Hepatocyte (in vitro differentiated cells): ENCODE data around the gene JAM3. TPM values are rescaled to one million over a fixed set of nuclear protein-coding genes. Genes with fewer than 3 reads are reported as not detected.

ENCODE experiments used
- DNase-seq: peaks from one replicate; pipeline ENCODE4 v3.0.0-alpha.2; 2016; ENCODE audit warnings: low spot score
- H2AFZ ChIP-seq: fragments of 200-600 bp; sonication (generic); 2 replicates; pipeline ENCODE4 v1.6.0; 2016; ENCODE audit warnings: antibody characterized with exemption, mild to moderate bottlenecking
- H3K27ac ChIP-seq: fragments of 200-600 bp; sonication (generic); 2 replicates; pipeline ENCODE4 v1.5.1; 2016; ENCODE audit warnings: mild to moderate bottlenecking
- H3K27me3 ChIP-seq: fragments of 200-600 bp; sonication (generic); 2 replicates; pipeline ENCODE4 v1.6.1; 2016
- H3K36me3 ChIP-seq: fragments of 200-600 bp; sonication (generic); replicated peaks from 2 replicates; pipeline ENCODE4 v1.5.1; 2016; ENCODE audit warnings: low read depth; ENCODE audit not compliant: insufficient read depth
- H3K4me1 ChIP-seq: fragments of 200-600 bp; sonication (generic); 2 replicates; pipeline ENCODE4 v1.5.1; 2016; ENCODE audit warnings: mild to moderate bottlenecking, moderate library complexity; ENCODE audit not compliant: insufficient read depth
- H3K4me2 ChIP-seq: fragments of 200-600 bp; sonication (generic); 2 replicates; pipeline ENCODE4 v1.6.0; 2016
- H3K4me3 ChIP-seq: fragments of 200-600 bp; sonication (generic); 2 replicates; pipeline ENCODE4 v1.5.1; 2016; ENCODE audit warnings: mild to moderate bottlenecking
- H3K79me2 ChIP-seq: fragments of 200-600 bp; sonication (generic); 2 replicates; pipeline ENCODE4 v1.6.0; 2017; ENCODE audit warnings: mild to moderate bottlenecking
- H3K9me2 ChIP-seq: fragments of 200-600 bp; sonication (generic); replicated peaks from 2 replicates; pipeline ENCODE4 v1.6.0; 2017; ENCODE audit warnings: mild to moderate bottlenecking; ENCODE audit not compliant: insufficient read depth
- H3K9me3 ChIP-seq: fragments of 200-600 bp; sonication (generic); 2 replicates; pipeline ENCODE4 v1.5.1; 2016; ENCODE audit warnings: low read depth, mild to moderate bottlenecking
- H4K20me1 ChIP-seq: fragments of 200-600 bp; sonication (generic); 2 replicates; pipeline ENCODE4 v1.6.0; 2016; ENCODE audit warnings: mild to moderate bottlenecking; ENCODE audit not compliant: insufficient read depth, poor library complexity, severe bottlenecking
- EZH2 ChIP-seq: fragments of 200-600 bp; sonication (generic); IDR thresholded peaks from 2 replicates; pipeline ENCODE4 v1.6.1; 2016; ENCODE audit warnings: antibody characterized with exemption, mild to moderate bottlenecking, borderline replicate concordance
- EZH2phosphoT487 ChIP-seq: fragments of 200-600 bp; sonication (generic); IDR thresholded peaks from one replicate; pipeline ENCODE4 v1.6.1; 2018; ENCODE audit warnings: antibody characterized with exemption, mild to moderate bottlenecking, low read depth, moderate library complexity; ENCODE audit not compliant: unreplicated experiment, severe bottlenecking
- WGBS: methylation state at CpG from one replicate; pipeline ENCODE4 v1.1.6; 2016; ENCODE audit warnings: low lambda C conversion rate; ENCODE audit errors: missing lambda C conversion rate; 5-methylcytosine and 5-hydroxymethylcytosine counted together
- polyA plus RNA-seq: library from polyadenylated mRNA; unstranded; fragments of >200 nt; fragmentation: Nextera tagmentation; extraction: Ambion mirVana; gene quantifications from 2 replicates; pipeline ENCODE4 v1.2.1, GENCODE V29; 2016
- total RNA-seq: library from RNA; depleted of rRNA; stranded (reverse); fragments of >200 nt; gene quantifications from 2 replicates; pipeline ENCODE4 v1.2.3, GENCODE V29; 2014
- TF ChIP-seq, protein P1 (sequence below): fragments of 200-600 bp; sonication (generic); IDR thresholded peaks from 2 replicates; pipeline ENCODE4 v1.5.1; 2016; ENCODE audit warnings: antibody characterized with exemption, mild to moderate bottlenecking; ENCODE audit not compliant: poor library complexity

JAM3 gene
- total and polyA plus RNA-seq, 2 experiments from 2014 or later = 20.3 to 23.6 TPM

DNA sequence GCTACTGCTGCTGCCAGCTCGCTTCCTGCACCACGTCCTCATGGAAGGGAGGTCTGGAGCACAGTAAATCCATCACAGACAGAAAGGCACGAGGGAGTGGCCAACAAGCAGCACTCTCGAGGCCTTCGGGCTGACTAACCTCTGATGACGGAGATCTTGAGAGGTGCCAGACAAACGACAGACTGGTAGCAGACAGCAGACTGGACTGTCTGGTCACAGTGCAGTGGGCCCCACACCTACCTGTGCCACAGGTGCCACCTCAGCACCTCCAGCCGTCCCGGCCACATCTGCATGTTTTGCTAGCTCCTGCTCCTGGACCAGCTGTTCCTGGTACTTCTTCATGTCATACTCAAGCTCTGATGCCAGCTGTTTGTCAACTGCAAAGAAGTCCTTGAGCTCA is 90.8 kb downstream of the JAM3 start:
- no peak for DNase-seq
- Histone ChIP-seq H3K9me3 (no peaks in the 10 kb centered on the region), H3K4me2 (no peak overlapping the region), H2AFZ (no peak overlapping the region), H3K27ac (no peak overlapping the region), H3K9me2 (no peaks in the 10 kb centered on the region), H3K4me3 (no peak overlapping the region), H3K79me2 (no peaks in the 10 kb centered on the region), H3K4me1 (peaks cover 5% of the 10 kb centered on the region), H4K20me1 (no peaks in the 10 kb centered on the region), H3K27me3 (no peaks in the 10 kb centered on the region), H3K36me3 (no peaks in the 10 kb centered on the region)
- WGBS = 95% methylated on average over 9 of the region's 9 CpGs
- no peak for TF ChIP-seq EZH2phosphoT487
- TF ChIP-seq, protein P1, sequence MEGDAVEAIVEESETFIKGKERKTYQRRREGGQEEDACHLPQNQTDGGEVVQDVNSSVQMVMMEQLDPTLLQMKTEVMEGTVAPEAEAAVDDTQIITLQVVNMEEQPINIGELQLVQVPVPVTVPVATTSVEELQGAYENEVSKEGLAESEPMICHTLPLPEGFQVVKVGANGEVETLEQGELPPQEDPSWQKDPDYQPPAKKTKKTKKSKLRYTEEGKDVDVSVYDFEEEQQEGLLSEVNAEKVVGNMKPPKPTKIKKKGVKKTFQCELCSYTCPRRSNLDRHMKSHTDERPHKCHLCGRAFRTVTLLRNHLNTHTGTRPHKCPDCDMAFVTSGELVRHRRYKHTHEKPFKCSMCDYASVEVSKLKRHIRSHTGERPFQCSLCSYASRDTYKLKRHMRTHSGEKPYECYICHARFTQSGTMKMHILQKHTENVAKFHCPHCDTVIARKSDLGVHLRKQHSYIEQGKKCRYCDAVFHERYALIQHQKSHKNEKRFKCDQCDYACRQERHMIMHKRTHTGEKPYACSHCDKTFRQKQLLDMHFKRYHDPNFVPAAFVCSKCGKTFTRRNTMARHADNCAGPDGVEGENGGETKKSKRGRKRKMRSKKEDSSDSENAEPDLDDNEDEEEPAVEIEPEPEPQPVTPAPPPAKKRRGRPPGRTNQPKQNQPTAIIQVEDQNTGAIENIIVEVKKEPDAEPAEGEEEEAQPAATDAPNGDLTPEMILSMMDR = no peak
- no peak for TF ChIP-seq EZH2

DNA sequence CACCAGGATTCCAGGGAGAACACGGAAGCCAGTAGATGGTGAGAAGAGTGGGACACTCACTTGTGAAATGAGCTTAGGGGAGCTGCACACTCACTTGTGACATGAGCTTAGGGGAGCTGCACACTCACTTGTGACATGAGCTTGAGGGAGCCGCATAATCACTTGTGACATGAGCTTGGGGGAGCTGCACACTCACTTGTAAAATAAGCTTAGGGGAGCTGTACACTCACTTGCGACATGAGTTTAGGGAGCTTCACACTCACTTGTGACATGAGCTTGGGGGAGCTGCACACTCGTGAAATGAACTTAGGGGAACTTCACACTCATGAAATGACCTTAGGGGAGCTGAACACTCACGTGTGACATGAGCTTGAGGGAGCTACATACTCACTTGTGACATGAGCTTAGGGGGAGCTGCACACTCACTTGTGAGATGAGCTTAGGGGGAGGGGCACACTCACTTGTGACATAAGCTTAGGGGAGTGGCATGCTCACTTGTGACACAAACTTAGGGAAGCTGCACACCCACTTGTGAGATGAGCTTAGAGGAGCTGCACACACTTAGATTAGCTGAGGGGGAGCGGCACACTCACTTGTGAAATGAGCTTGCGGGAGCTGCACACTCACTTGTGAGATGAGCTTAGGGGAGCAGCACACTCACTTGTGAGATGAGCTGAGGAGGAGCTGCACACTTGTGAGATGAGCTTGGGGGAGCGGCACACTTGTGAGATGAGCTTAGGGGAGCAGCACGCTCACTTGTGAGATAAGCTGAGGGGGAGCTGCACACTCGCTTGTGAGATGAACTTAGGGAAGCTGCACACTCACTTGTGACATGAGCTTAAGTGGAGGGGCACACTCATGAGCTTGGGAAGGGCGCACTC is 95.9 kb downstream of the JAM3 start:
- Histone ChIP-seq H3K4me1 (no peaks in the 10 kb centered on the region), H3K79me2 (no peaks in the 10 kb centered on the region), H3K27me3 (no peaks in the 10 kb centered on the region), H3K4me3 (no peak overlapping the region), H2AFZ (no peak overlapping the region), H4K20me1 (no peaks in the 10 kb centered on the region), H3K36me3 (no peaks in the 10 kb centered on the region), H3K4me2 (no peak overlapping the region), H3K9me2 (no peaks in the 10 kb centered on the region), H3K9me3 (no peaks in the 10 kb centered on the region), H3K27ac (no peak overlapping the region)
- TF ChIP-seq EZH2 (no peak), EZH2phosphoT487 (no peak)
- TF ChIP-seq, protein P1 = no peak
- WGBS = over 99% methylated on average over 11 of the region's 11 CpGs
- no peak for DNase-seq

DNA sequence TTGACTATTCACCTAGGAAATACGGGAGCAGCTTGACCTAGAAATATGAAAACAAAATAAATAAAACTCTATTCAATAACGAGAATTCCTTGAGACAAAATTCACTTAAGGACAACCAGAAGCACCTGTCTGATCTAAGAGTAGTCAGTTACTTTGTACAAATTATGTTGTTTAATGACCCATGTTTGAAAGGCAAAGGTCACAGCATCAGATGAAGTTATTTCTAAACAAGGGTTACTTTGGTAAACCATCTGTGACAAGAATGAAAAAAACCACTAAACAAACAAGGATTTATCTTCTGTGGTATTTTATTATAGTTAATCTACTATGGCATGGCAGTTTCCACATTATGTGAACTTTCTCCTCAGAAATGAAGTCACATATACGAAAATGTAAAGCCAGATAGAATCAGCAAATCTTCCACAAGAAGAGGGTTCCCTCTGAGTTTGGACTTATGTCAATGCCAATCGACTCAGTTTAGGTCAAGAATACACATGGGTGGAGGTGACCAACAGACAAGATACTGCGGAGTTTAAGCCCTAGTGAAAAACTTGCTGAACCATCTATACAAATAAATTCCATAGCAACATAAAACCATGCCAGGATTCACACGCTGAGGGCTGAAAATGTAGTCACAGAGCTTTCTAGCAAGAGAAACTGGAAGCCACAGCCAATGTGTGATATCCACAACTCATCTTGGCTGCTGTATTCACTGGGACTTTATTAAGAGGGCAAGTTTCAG is 101.5 kb downstream of the JAM3 start:
- H3K79me2 ChIP-seq = no peaks in the 10 kb centered on the region
- no peak overlapping the region for H3K27ac ChIP-seq
- TF ChIP-seq EZH2 (no peak), EZH2phosphoT487 (no peak)
- TF ChIP-seq, protein P1 = no peak
- H3K4me1 ChIP-seq = no peaks in the 10 kb centered on the region
- no peaks in the 10 kb centered on the region for H3K9me2 ChIP-seq
- 97% methylated on average over 6 of the region's 6 CpGs for WGBS
- H3K27me3 ChIP-seq = no peaks in the 10 kb centered on the region
- H2AFZ ChIP-seq = no peak overlapping the region
- no peaks in the 10 kb centered on the region for H3K9me3 ChIP-seq
- no peak overlapping the region for H3K4me3 ChIP-seq
- H3K36me3 ChIP-seq = no peaks in the 10 kb centered on the region
- no peaks in the 10 kb centered on the region for H4K20me1 ChIP-seq
- DNase-seq = no peak
- H3K4me2 ChIP-seq = no peak overlapping the region
